Activated CD8-positive, alpha-beta memory T cell treated with anti-CD3 and anti-CD28 coated beads, Interleukin-2, amount 10 ng/mL, durations not matched to agents 7 days and 5 days (primary cell): ENCODE data around the gene F12. TPM values are rescaled to one million over a fixed set of nuclear protein-coding genes. Genes with fewer than 3 reads are reported as not detected.
"Not testable (repeated sequence)": the region's sequence is repeated elsewhere in the genome, so short reads cannot be mapped to it uniquely, and the experiment has no call there.

Source experiments
- ATAC-seq: fragments of 150-1000 bp; cut with Tn5 transposase; one replicate; pipeline ENCODE4 v1.10.0; 2021; ENCODE audit warnings: moderate library complexity
- CTCF ChIA-PET: fragments of 350-600 bp; sonication (Branson Sonifier 250); formaldehyde crosslinking; loops from one replicate; lab custom pipeline; 2021; ENCODE audit warnings: antibody characterized with exemption; lab: Charles Lee
- DNase-seq: peaks from one replicate; pipeline ENCODE4 v3.0.0-alpha.2; 2020
- H3K27ac Mint-ChIP-seq: one replicate; pipeline ENCODE4 v1.8.0; 2021; ENCODE audit warnings: mild to moderate bottlenecking, mixed read lengths
- H3K27me3 Mint-ChIP-seq: one replicate; pipeline ENCODE4 v1.8.0; 2021; ENCODE audit warnings: mixed read lengths
- H3K36me3 Mint-ChIP-seq: one replicate; pipeline ENCODE4 v1.8.0; 2021; ENCODE audit warnings: mild to moderate bottlenecking, mixed read lengths
- H3K4me1 Mint-ChIP-seq: one replicate; pipeline ENCODE4 v1.8.0; 2021; ENCODE audit warnings: mixed read lengths
- H3K4me3 Mint-ChIP-seq: one replicate; pipeline ENCODE4 v1.8.0; 2021; ENCODE audit warnings: mild to moderate bottlenecking, moderate library complexity, mixed read lengths
- H3K9me3 Mint-ChIP-seq: one replicate; pipeline ENCODE4 v1.8.0; 2022; ENCODE audit warnings: low read depth, mixed read lengths
- total RNA-seq, 2 experiments: library from RNA; stranded (reverse); gene quantifications; one replicate each; pipeline ENCODE4 v1.2.3, GENCODE V29; 2021

F12 gene
- total RNA-seq, 2 experiments from 2014 or later: 1.3 to 2.2 TPM

DNA sequence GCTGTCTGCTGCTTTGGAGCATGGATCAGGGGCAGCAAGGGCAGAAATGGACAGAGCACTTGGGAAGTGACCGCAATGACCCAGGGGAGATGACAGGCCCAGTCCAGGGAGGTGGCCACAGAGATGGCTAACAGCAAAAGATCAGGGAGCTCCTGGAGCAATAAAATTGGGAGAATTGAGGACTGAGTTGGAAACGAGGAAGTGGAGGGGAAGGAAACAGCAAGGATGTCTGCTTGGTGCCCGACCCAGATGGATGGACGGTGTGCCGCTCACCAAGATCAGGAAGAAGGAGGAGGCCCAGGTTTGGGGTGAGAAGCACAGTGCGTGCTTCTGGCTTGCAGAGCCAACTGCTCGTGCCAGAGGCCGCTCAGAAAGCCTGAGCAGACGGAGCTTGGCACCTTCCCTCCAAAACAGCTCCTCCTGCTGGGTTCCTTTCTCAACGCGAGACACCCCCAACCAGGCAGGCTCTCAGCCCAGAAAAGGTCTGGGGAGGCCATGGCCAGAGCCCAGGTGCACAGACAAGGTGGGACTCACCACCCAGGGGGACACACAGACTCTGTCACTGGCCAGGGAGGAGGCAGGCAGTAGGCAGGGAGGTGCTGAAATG lies 26.8 kb downstream of the F12 start:
- no peak for DNase-seq
- H3K27me3 Mint-ChIP-seq: no peaks in the 10 kb centered on the region

DNA sequence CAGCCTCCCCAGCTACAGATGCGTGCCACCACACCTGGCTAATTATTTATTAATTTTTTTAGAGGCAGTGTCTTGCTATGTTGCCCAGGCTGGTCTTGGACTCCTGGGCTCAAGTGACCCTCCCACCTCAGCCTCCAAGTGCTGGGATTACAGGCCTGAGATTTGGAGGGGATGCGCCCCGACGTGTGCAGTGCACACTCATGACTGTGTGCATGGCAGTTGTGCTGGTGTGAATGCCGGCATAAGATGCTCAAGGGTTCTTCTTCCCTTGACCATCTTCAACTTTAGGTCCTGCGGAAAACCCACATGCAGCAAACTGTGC lies 28.6 kb downstream of the F12 start:
- Mint-ChIP-seq H3K27me3 (no peaks in the 10 kb centered on the region), H3K27ac (no peak overlapping the region), H3K4me1 (peaks cover 22% of the 10 kb centered on the region), H3K9me3 (no peaks in the 10 kb centered on the region), H3K36me3 (no peaks in the 10 kb centered on the region), H3K4me3 (no peak overlapping the region)
- DNase-seq: no peak
- CTCF ChIA-PET: interaction anchor here (1.2 to 20.4 kb wide), 5 partner anchors 9 to 75 kb away, joined by 3 to 405 read pairs (median 19); partner anchors contain the start of gene RGS14
- no peak for ATAC-seq

More for the DNA sequence above, 26.8 kb downstream of the F12 start:
- H3K4me1 Mint-ChIP-seq: peaks cover 32% of the 10 kb centered on the region
- no peak overlapping the region for H3K27ac Mint-ChIP-seq
- ATAC-seq: no peak
- H3K36me3 Mint-ChIP-seq: no peaks in the 10 kb centered on the region
- no peaks in the 10 kb centered on the region for H3K9me3 Mint-ChIP-seq
- CTCF ChIA-PET: interaction anchor here (0.8 to 20.4 kb wide), 9 partner anchors 18 to 73 kb away, joined by 3 to 405 read pairs (median 4); partner anchors contain the start of gene RGS14
- H3K4me3 Mint-ChIP-seq: no peak overlapping the region

DNA sequence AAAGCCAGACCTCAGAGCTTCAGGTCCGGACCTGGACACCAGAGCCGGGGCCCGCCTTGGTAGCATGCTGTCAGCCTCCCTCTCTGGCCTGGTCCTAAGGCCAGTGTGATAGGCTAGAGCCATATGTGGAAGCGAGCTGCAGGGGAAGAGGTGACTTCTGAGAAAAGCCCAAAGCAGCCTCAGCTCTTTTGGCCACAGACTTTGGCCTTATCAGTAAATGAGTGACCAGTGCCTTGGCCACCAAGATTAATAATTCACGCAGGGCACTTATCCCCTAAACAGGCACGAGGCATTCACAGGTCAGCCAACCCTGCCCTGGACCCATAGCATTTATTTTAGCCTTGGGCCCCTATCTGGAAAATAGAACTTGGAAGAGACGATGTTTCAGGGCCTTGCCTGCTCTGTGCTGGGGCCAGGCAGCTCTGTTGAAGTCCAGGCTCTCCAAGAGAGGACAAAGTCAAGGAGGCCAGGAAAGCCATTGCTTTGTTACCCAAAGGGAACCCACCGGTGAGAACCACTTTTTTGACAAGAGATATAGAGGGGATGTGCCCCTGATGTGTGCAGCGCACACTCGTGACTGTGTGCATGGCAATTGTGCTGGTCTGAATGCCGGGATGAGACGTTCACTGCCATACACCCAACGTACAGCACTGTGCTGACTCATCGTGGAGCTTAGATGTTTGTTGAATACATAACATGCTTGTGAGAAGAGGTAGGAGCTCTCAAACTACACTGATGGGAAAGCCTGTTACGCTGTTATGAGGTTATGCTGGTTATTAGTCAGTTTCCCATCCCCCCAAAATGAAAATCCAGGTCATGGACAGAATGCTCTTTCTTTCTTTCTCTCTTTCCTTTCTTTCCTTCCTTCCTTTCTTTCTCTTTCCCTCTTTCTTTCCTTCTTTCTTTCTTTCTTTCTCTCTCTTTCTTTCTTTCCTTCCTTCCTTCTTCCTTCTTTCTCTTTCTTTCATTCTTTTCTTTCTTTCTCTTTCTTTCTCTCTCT lies 30.2 kb downstream of the F12 start:
- Mint-ChIP-seq H3K4me3 (no peak overlapping the region), H3K9me3 (no peaks in the 10 kb centered on the region), H3K27ac (peak overlapping the region; percentile 42), H3K36me3 (no peaks in the 10 kb centered on the region), H3K4me1 (peaks cover 17% of the 10 kb centered on the region), H3K27me3 (no peaks in the 10 kb centered on the region)
- DNase-seq: no peak
- CTCF ChIA-PET: interaction anchor here (0.6 to 20.4 kb wide), 10 partner anchors 10 to 185 kb away, joined by 3 to 405 read pairs (median 5); partner anchors contain the start of genes LMAN2 and RGS14
- peak; percentile 87 for ATAC-seq

DNA sequence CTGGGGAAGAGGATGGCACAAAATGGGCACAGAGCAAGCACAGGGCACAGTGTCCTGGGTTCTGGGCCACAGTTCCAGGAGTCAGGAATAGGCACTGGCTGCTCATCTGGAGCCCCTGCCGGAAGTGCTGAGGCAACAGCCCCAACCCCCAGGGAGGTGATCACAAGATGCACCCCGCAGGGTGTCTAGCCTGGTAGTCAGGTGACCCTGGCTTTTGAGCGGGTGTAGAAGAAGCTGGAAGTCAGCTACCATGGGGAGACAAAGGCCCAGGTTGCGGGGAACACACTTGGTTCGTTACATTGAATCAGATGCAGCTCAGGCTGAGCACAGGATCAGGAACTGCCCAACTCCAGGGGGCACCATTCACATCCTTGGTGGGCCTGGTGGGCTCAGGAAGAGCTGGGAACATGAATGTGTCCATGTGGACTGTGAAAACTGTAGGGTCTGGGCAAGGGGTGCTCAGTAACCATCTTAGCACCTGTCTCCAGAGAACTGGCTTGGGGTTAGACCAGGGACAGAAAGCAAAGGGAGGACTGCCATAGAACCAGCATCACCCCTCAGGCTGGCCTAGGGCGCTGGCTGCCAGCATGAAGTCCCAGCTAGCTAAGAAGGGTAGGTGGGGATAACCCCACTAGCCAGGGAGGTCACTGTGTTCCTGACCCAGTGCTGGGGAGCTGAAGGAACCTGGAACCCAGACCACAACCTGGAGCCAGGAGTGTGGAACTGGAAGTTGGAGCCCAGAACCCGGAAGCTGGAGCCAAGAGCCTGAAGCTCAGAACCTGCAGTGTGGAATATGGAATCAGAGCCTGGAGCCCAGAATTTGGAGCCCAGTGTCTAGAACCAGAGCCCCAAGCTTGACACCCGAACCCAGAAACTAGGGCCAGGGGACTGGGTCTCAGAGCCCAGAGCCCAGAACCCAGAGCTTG lies 31.2 kb downstream of the F12 start:
- ATAC-seq (no peak), DNase-seq (no peak)
- H3K4me3 Mint-ChIP-seq: no peak overlapping the region
- no peak overlapping the region for H3K27ac Mint-ChIP-seq
- H3K27me3 Mint-ChIP-seq: no peaks in the 10 kb centered on the region
- CTCF ChIA-PET: interaction anchor here (1.1 to 20.4 kb wide), 9 partner anchors 11 to 123 kb away, joined by 3 to 405 read pairs (median 7); partner anchors contain the start of genes LMAN2 and RGS14
- peaks cover 26% of the 10 kb centered on the region for H3K4me1 Mint-ChIP-seq
- H3K9me3 Mint-ChIP-seq: no peaks in the 10 kb centered on the region
- H3K36me3 Mint-ChIP-seq: peaks cover under 1% of the 10 kb centered on the region

DNA sequence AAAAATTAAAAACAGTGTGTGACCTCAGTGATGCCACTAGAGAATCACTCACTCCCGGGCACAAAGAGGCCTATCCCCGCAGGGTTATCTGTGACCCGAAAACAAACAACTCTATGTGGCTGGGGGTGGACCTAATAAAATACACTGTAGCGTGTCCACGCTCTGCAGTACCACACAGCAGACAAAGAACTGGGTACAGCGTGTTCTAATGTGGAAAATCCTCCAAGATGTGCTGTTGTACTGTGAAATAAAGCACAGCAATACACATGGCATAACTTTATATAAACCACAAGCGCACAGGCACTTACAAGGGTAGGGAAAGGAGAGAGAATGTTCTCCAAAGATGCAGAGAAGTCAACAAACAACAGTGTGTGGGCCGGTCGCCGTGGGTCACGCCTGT lies 33.3 kb downstream of the F12 start:
- Mint-ChIP-seq H3K9me3 (no peaks in the 10 kb centered on the region), H3K36me3 (peaks cover 8% of the 10 kb centered on the region), H3K27me3 (no peaks in the 10 kb centered on the region), H3K4me3 (no peak overlapping the region), H3K4me1 (peaks cover 44% of the 10 kb centered on the region), H3K27ac (no peak overlapping the region)
- DNase-seq (no peak), ATAC-seq (no peak)
- CTCF ChIA-PET: interaction anchor here (0.6 to 20.4 kb wide), 6 partner anchors 11 to 97 kb away, joined by 3 to 405 read pairs (median 3); partner anchors contain the start of gene RGS14

DNA sequence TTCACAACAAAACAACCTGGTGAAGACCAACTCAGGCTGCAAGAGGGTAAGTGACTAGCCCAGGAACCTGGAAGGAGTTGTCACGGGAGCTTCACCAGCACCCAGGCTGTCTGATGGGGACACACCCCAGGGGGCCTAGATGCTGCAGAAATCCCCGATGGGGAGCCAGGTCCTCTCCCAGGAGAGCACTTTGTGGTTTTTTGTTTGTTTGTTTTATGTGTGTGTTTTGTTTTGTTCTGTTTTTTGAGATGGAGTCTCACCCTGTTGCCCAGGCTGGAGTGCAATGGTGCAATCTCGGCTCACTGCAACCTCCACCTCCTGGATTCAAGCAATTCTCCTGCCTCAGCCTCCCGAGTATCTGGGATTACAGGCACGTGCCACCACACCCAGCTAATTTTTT lies 33.8 kb downstream of the F12 start:
- not testable (repeated sequence) for H3K9me3 Mint-ChIP-seq, H3K36me3 Mint-ChIP-seq, ATAC-seq, H3K4me3 Mint-ChIP-seq, H3K27me3 Mint-ChIP-seq, DNase-seq
- CTCF ChIA-PET: interaction anchor here (1.0 to 22.1 kb wide), 5 partner anchors 11 to 126 kb away, joined by 3 to 405 read pairs (median 3); partner anchors contain the start of genes RGS14 and SLC34A1
- Mint-ChIP-seq H3K27ac (peak overlapping the region; percentile 11), H3K4me1 (peaks cover 43% of the 10 kb centered on the region)

DNA sequence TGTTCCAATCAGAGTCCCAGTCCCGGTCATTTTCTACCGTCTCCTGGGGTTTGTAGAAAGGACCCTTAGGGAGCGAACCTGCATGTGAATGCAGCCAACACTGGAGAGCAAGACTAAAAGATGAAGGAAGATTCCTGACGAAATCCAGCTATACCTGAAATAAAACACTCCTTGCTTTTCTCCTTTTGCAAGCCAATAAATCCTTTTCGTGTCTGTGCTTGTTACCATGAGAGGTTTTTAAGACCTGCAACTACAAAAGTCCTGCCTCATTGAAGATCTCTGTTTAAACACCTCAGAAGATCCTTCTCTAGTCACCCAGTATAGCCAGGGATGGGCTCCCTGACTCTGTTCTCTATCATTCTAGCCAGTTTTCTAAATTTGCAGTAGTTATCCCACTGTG lies 35.2 kb downstream of the F12 start:
- H3K9me3 Mint-ChIP-seq: no peaks in the 10 kb centered on the region
- H3K27me3 Mint-ChIP-seq: no peaks in the 10 kb centered on the region
- ATAC-seq: no peak
- H3K27ac Mint-ChIP-seq: peak overlapping the region; percentile 34
- H3K4me3 Mint-ChIP-seq: no peak overlapping the region
- CTCF ChIA-PET: interaction anchor here (0.6 to 22.1 kb wide), 6 partner anchors 10 to 328 kb away, joined by 3 to 405 read pairs (median 28); partner anchors contain the start of genes RGS14 and SLC34A1
- DNase-seq: no peak
- H3K36me3 Mint-ChIP-seq: peaks cover 13% of the 10 kb centered on the region
- H3K4me1 Mint-ChIP-seq: peaks cover 44% of the 10 kb centered on the region

DNA sequence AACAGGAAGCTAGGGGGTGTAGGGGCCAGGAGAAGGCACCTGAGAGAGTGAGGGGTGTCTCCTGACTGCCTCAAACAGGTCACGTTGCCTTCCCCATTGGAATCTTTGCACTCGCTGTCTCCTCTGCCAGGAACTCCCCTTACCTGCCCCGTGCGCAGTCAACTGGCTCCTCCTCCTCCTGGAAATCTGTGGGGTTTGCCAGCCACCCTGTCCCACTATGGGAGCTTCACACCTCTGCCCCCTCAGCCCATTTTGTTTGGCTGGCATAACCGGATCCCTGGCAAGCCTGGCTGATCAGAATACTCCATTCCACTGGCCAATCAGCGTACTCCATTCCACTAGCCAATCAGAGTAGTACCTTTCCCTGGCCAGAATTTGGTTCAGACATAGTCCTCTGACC lies 35.6 kb downstream of the F12 start:
- no peak overlapping the region for H3K27ac Mint-ChIP-seq
- H3K27me3 Mint-ChIP-seq: no peaks in the 10 kb centered on the region
- no peak overlapping the region for H3K4me3 Mint-ChIP-seq
- DNase-seq (no peak), ATAC-seq (no peak)
- peaks cover 44% of the 10 kb centered on the region for H3K4me1 Mint-ChIP-seq
- peaks cover 17% of the 10 kb centered on the region for H3K36me3 Mint-ChIP-seq
- no peaks in the 10 kb centered on the region for H3K9me3 Mint-ChIP-seq
- CTCF ChIA-PET: interaction anchor here (1.2 to 22.1 kb wide), 5 partner anchors 9 to 82 kb away, joined by 3 to 405 read pairs (median 57); partner anchors contain the start of genes MXD3, RGS14 and SLC34A1

DNA sequence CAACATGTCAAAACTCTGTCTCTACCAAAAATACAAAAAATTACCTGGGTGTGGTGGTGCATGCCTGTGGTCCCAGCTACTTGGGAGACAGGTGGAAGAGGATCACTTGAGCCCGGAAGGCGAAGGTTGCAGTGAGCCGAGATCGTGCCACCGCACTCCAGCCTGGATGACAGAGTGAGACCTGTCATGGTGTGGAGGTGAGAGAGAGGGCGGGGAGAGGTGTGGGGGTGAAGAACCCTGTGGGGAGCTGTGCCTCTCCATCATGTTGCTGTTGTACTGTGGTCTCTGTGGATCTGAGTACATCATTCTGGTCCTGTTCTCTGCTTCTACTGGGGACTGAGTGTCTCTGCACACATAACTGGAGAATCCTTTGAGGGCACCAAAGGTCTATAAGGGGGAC lies 36.5 kb downstream of the F12 start:
- Mint-ChIP-seq H3K4me3 (peak overlapping the region; percentile 33), H3K36me3 (peaks cover 26% of the 10 kb centered on the region), H3K27me3 (no peaks in the 10 kb centered on the region), H3K27ac (peak overlapping the region; percentile 87), H3K9me3 (no peaks in the 10 kb centered on the region), H3K4me1 (peaks cover 48% of the 10 kb centered on the region)
- ATAC-seq: no peak
- CTCF ChIA-PET: interaction anchor here (1.2 to 22.1 kb wide), 10 partner anchors 8 to 120 kb away, joined by 3 to 405 read pairs (median 33); partner anchors contain the start of genes MXD3, PFN3, RGS14 and SLC34A1
- no peak for DNase-seq

DNA sequence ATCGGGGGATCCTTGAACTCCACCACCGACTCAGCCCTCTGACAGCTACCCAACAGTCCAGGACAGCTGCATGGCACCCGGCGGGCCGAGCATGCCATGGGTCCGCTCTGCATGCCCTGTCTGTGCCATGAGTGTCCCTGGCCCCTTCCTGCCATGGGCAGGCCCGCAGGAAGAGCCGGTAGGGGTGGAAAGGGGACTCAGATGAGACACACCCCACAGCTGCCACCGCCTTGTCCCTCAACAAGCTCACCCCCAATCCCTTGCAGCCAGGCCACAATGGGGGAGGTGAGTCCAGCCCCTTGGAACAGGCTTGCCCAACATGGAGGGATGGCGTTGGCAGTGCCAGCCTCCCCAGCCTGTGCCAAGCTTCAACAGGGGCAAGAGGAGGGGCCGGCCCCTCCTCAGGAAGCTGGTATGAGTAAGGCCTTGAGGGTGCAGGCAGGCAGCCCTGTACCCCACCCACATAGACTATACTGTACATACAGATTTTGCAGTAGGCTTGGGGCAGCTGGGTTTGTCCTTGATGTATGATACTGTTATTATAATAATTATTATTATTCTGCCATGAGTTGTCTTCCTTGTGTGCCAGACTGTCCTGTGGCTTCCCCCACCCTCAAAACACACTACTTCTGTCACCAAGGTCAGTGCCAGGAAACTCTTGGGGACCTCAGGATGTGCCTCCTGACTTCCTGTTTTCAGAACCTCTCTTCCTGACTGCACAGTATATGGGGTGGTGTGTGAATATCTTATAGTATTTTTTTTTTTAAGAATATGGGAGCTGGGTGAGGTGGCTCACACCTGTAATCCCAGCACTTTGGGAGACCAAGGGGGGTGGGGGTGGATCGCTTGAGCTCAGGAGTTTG lies 37.1 kb downstream of the F12 start:
- Mint-ChIP-seq H3K9me3 (no peaks in the 10 kb centered on the region), H3K27me3 (no peaks in the 10 kb centered on the region), H3K4me3 (peak overlapping the region; percentile 33), H3K27ac (peak overlapping the region; percentile 87), H3K36me3 (peaks cover 26% of the 10 kb centered on the region), H3K4me1 (peaks cover 48% of the 10 kb centered on the region)
- ATAC-seq (peak; percentile 38), DNase-seq (peak; percentile 56)
- CTCF ChIA-PET: interaction anchor here (0.6 to 22.1 kb wide), 14 partner anchors 9 to 121 kb away, joined by 3 to 405 read pairs (median 6); partner anchors contain the start of genes LMAN2, MXD3, PFN3 and RGS14
